Central memory CD8-positive, alpha-beta T cell (primary cell): ENCODE results near the gene SHANK1.
A peak's percentile ranks its signal among the peaks of the same experiment; 100 is the strongest.

Source experiments
- ATAC-seq: fragments of 150-1000 bp; cut with Tn5 transposase; replicated peaks from 2 replicates; pipeline ENCODE4 v1.10.0; 2022; ENCODE audit warnings: mild to moderate bottlenecking, moderate FRiP score, moderate number of reproducible peaks; ENCODE audit not compliant: poor library complexity, severe bottlenecking; ENCODE audit errors: extremely low read depth
- DNase-seq, 2 donors: peaks; one replicate each; pipeline ENCODE4 v3.0.0; 2021; ENCODE audit warnings: low spot score in 2 of 2
- H3K27ac Mint-ChIP-seq: one replicate; pipeline ENCODE4 v1.8.0; 2022; ENCODE audit warnings: low read depth, mild to moderate bottlenecking, moderate library complexity, mixed read lengths
- H3K27me3 Mint-ChIP-seq: one replicate; pipeline ENCODE4 v1.8.0; 2022; ENCODE audit warnings: mixed read lengths
- H3K36me3 Mint-ChIP-seq: one replicate; pipeline ENCODE4 v1.8.0; 2022; ENCODE audit warnings: mild to moderate bottlenecking, moderate library complexity, mixed read lengths; ENCODE audit not compliant: insufficient read depth
- H3K4me1 Mint-ChIP-seq: one replicate; pipeline ENCODE4 v1.8.0; 2022; ENCODE audit warnings: mixed read lengths
- H3K4me3 Mint-ChIP-seq: one replicate; pipeline ENCODE4 v1.8.0; 2022; ENCODE audit warnings: mild to moderate bottlenecking, moderate library complexity, mixed read lengths
- H3K9me3 Mint-ChIP-seq: one replicate; pipeline ENCODE4 v1.8.0; 2022; ENCODE audit warnings: mixed read lengths

SHANK1 gene

GRCh38 chr19:50724522-50725217, 5.1 kb upstream of the SHANK1 start:
- no peak overlapping the region for H3K27ac Mint-ChIP-seq
- peaks cover 22% of the 10 kb centered on the region for H3K4me1 Mint-ChIP-seq
- no peaks in the 10 kb centered on the region for H3K9me3 Mint-ChIP-seq
- peak overlapping the region; percentile 75 for H3K4me3 Mint-ChIP-seq
- ATAC-seq (peak; percentile 79), DNase-seq (peak; percentile 56 to 82)
- H3K36me3 Mint-ChIP-seq: peaks cover 2% of the 10 kb centered on the region
- peaks cover 74% of the 10 kb centered on the region for H3K27me3 Mint-ChIP-seq

- peaks cover 74% of the 10 kb centered on the region for H3K27me3 Mint-ChIP-seq
- H3K4me1 Mint-ChIP-seq: peaks cover 22% of the 10 kb centered on the region
- ATAC-seq (no peak), DNase-seq (no peak)
- peaks cover 2% of the 10 kb centered on the region for H3K36me3 Mint-ChIP-seq
- H3K9me3 Mint-ChIP-seq: no peaks in the 10 kb centered on the region
- H3K27ac Mint-ChIP-seq: no peak overlapping the region
- peak overlapping the region; percentile 75 for H3K4me3 Mint-ChIP-seq
Measured at GRCh38 chr19:50723735-50724521, 4.3 kb upstream of the SHANK1 start.

GRCh38 chr19:50723069-50723468, 3.5 kb upstream of the SHANK1 start, which contains the start of gene CLEC11A:
TSS of gene CLEC11A (plus strand) at chr19:50723364. CDS start at chr19:50723526, 162 bp downstream.
- Mint-ChIP-seq H3K9me3 (no peaks in the 10 kb centered on the region), H3K4me3 (peak within 1 kb of the TSS; percentile 75), H3K27ac (no peak within 1 kb of the TSS), H3K27me3 (peaks cover 72% of the 10 kb centered on the region), H3K36me3 (peaks cover 2% of the 10 kb centered on the region), H3K4me1 (peaks cover 22% of the 10 kb centered on the region)
- ATAC-seq (no peak), DNase-seq (no peak)

GRCh38 chr19:50722201-50723013, 2.8 kb upstream of the SHANK1 start:
- Mint-ChIP-seq H3K9me3 (no peaks in the 10 kb centered on the region), H3K27me3 (peaks cover 72% of the 10 kb centered on the region), H3K36me3 (peaks cover 2% of the 10 kb centered on the region), H3K4me3 (peak overlapping the region; percentile 46), H3K4me1 (peaks cover 22% of the 10 kb centered on the region), H3K27ac (no peak overlapping the region)
- DNase-seq (no peak), ATAC-seq (no peak)

- Mint-ChIP-seq H3K9me3 (no peaks in the 10 kb centered on the region), H3K4me1 (peaks cover 22% of the 10 kb centered on the region), H3K4me3 (no peak overlapping the region), H3K36me3 (peaks cover 2% of the 10 kb centered on the region), H3K27me3 (peaks cover 71% of the 10 kb centered on the region), H3K27ac (no peak overlapping the region)
- DNase-seq (no peak), ATAC-seq (no peak)
Measured at GRCh38 chr19:50721441-50722137, 2.0 kb upstream of the SHANK1 start.

GRCh38 chr19:50720921-50721381, 1.3 kb upstream of the SHANK1 start:
- H3K27me3 Mint-ChIP-seq: peaks cover 72% of the 10 kb centered on the region
- DNase-seq (no peak), ATAC-seq (no peak)
- no peak overlapping the region for H3K27ac Mint-ChIP-seq
- peaks cover 2% of the 10 kb centered on the region for H3K36me3 Mint-ChIP-seq
- peak overlapping the region; percentile 55 for H3K4me3 Mint-ChIP-seq
- peaks cover 22% of the 10 kb centered on the region for H3K4me1 Mint-ChIP-seq
- no peaks in the 10 kb centered on the region for H3K9me3 Mint-ChIP-seq

- ATAC-seq (no peak), DNase-seq (no peak)
- Mint-ChIP-seq H3K4me1 (peaks cover 18% of the 10 kb centered on the region), H3K4me3 (peak overlapping the region; percentile 55), H3K9me3 (no peaks in the 10 kb centered on the region), H3K27me3 (peaks cover 78% of the 10 kb centered on the region), H3K27ac (no peak overlapping the region), H3K36me3 (peaks cover 2% of the 10 kb centered on the region)
Measured at GRCh38 chr19:50720181-50720920, 749 bp upstream of the SHANK1 start.

- no peaks in the 10 kb centered on the region for H3K36me3 Mint-ChIP-seq
- no peak for DNase-seq
- H3K27me3 Mint-ChIP-seq: peaks cover 83% of the 10 kb centered on the region
- no peak overlapping the region for H3K4me3 Mint-ChIP-seq
- no peaks in the 10 kb centered on the region for H3K9me3 Mint-ChIP-seq
- H3K27ac Mint-ChIP-seq: no peak overlapping the region
- ATAC-seq: no peak
- H3K4me1 Mint-ChIP-seq: peaks cover 17% of the 10 kb centered on the region
Measured at GRCh38 chr19:50719119-50719435, 525 bp downstream of the SHANK1 start.

- Mint-ChIP-seq H3K27ac (no peak overlapping the region), H3K4me3 (no peak overlapping the region), H3K27me3 (peaks cover 83% of the 10 kb centered on the region), H3K9me3 (no peaks in the 10 kb centered on the region), H3K36me3 (no peaks in the 10 kb centered on the region), H3K4me1 (peaks cover 17% of the 10 kb centered on the region)
- DNase-seq (no peak), ATAC-seq (no peak)
Measured at GRCh38 chr19:50718255-50719118, 1.1 kb downstream of the SHANK1 start.

GRCh38 chr19:50717891-50718254, 1.7 kb downstream of the SHANK1 start:
- no peaks in the 10 kb centered on the region for H3K9me3 Mint-ChIP-seq
- no peak overlapping the region for H3K27ac Mint-ChIP-seq
- peaks cover 18% of the 10 kb centered on the region for H3K4me1 Mint-ChIP-seq
- H3K4me3 Mint-ChIP-seq: peak overlapping the region; percentile 42
- H3K36me3 Mint-ChIP-seq: no peaks in the 10 kb centered on the region
- ATAC-seq: no peak
- DNase-seq: no peak
- peaks cover 83% of the 10 kb centered on the region for H3K27me3 Mint-ChIP-seq
